ENCODE results near the gene CD68. TPM values are rescaled to one million over a fixed set of nuclear protein-coding genes. Genes with fewer than 3 reads are reported as not detected.

CD68 gene
- total RNA-seq, 1 experiment from 2014 or later, result 30.2 TPM

GRCh38 chr17:7572338-7572587 lies 7.2 kb upstream of the CD68 start:
- peaks cover 53% of the 10 kb centered on the region for H3K36me3 ChIP-seq (ENCODE audit: low read depth, low read length)
- no peak for DNase-seq
- CTCF ChIA-PET, result no interaction called here
- no peak for ATAC-seq
- intact Hi-C loops (cut with micrococcal nuclease), result no loop called here
- H3K9ac ChIP-seq (ENCODE audit: low read length), result peak overlapping the region; percentile 47
- H4K20me1 ChIP-seq (ENCODE audit: low read length), result peaks cover 44% of the 10 kb centered on the region
- no peak overlapping the region for H2AFZ ChIP-seq (ENCODE audit: low read length)
- peak overlapping the region; percentile 49; the same call in 1 of the 2 replicates for H3K4me3 ChIP-seq (ENCODE audit: low read length)
- POLR2A ChIA-PET (ENCODE audit: unreplicated experiment), result no interaction called here
- H3K4me2 ChIP-seq (ENCODE audit: low read length), result peak overlapping the region; percentile 67
- TF ChIP-seq EZH2phosphoT487 (IDR thresholded peaks at IDR 0.05; ENCODE audit: borderline replicate concordance, low read length), result no peak
- TF ChIP-seq CTCF (conservative IDR thresholded peaks at IDR 0.05; ENCODE audit: low read depth, low read length), result no peak
- no peak for TF ChIP-seq EZH2 (IDR thresholded peaks at IDR 0.05; ENCODE audit: low read length, unreplicated experiment)
- peaks cover 32% of the 10 kb centered on the region for H3K4me1 ChIP-seq (ENCODE audit: insufficient read depth, low read length)
- H3K9me2 ChIP-seq (replicated peaks; ENCODE audit: low read length), result no peaks in the 10 kb centered on the region
- no TSS peak for BruUV-seq (replicated peaks)
- H3K27me3 ChIP-seq (ENCODE audit: low read length), result no peaks in the 10 kb centered on the region
- peak overlapping the region; percentile 20 for H3K27ac ChIP-seq (ENCODE audit: low read length)
- H3F3A ChIP-seq (ENCODE audit: low read length, unreplicated experiment), result peaks cover 25% of the 10 kb centered on the region
- H3K9me3 ChIP-seq (ENCODE audit: low read length), result no peaks in the 10 kb centered on the region
- peaks cover 47% of the 10 kb centered on the region for H3K79me2 ChIP-seq (ENCODE audit: low read length)

GRCh38 chr17:7572588-7573323 lies 6.7 kb upstream of the CD68 start:
- TF ChIP-seq EZH2phosphoT487 (IDR thresholded peaks at IDR 0.05; ENCODE audit: borderline replicate concordance, low read length), result no peak
- no peak for TF ChIP-seq CTCF (conservative IDR thresholded peaks at IDR 0.05; ENCODE audit: low read depth, low read length)
- TF ChIP-seq EZH2 (IDR thresholded peaks at IDR 0.05; ENCODE audit: low read length, unreplicated experiment), result no peak
- H3F3A ChIP-seq (ENCODE audit: low read length, unreplicated experiment), result peaks cover 29% of the 10 kb centered on the region
- intact Hi-C loops (cut with micrococcal nuclease), result no loop called here
- H3K27ac ChIP-seq (ENCODE audit: low read length), result peak overlapping the region; percentile 89
- peak overlapping the region; percentile 92 for H3K4me2 ChIP-seq (ENCODE audit: low read length)
- no peaks in the 10 kb centered on the region for H3K9me3 ChIP-seq (ENCODE audit: low read length)
- peaks cover 36% of the 10 kb centered on the region for H3K4me1 ChIP-seq (ENCODE audit: insufficient read depth, low read length)
- H3K27me3 ChIP-seq (ENCODE audit: low read length), result no peaks in the 10 kb centered on the region
- peak overlapping the region; percentile 97 for H3K4me3 ChIP-seq (ENCODE audit: low read length)
- peak; percentile 90 for ATAC-seq
- H3K9ac ChIP-seq (ENCODE audit: low read length), result peak overlapping the region; percentile 100
- H4K20me1 ChIP-seq (ENCODE audit: low read length), result peaks cover 49% of the 10 kb centered on the region
- DNase-seq, result peak; percentile 98
- BruUV-seq (replicated peaks), result TSS peak; percentile 22
- ChIA-PET POLR2A (ENCODE audit: unreplicated experiment) (no interaction called here), CTCF (no interaction called here)
- peaks cover 58% of the 10 kb centered on the region for H3K36me3 ChIP-seq (ENCODE audit: low read depth, low read length)
- no peak overlapping the region for H2AFZ ChIP-seq (ENCODE audit: low read length)
- H3K9me2 ChIP-seq (replicated peaks; ENCODE audit: low read length), result no peaks in the 10 kb centered on the region
- H3K79me2 ChIP-seq (ENCODE audit: low read length), result peaks cover 47% of the 10 kb centered on the region
